Embryonic facial prominence (tissue), 1 donor: ENCODE results near the gene RASEF.

Experiments
- DNase-seq: peaks from one replicate; pipeline ENCODE4 v3.0.0-alpha.2; 2016; ENCODE audit errors: extremely low spot score

RASEF gene

GRCh38 chr9:83056911-83057310, 6.0 kb downstream of the RASEF start:
- DNase-seq = no peak

GRCh38 chr9:83056174-83056573, 6.8 kb downstream of the RASEF start:
- DNase-seq = no peak

DNA sequence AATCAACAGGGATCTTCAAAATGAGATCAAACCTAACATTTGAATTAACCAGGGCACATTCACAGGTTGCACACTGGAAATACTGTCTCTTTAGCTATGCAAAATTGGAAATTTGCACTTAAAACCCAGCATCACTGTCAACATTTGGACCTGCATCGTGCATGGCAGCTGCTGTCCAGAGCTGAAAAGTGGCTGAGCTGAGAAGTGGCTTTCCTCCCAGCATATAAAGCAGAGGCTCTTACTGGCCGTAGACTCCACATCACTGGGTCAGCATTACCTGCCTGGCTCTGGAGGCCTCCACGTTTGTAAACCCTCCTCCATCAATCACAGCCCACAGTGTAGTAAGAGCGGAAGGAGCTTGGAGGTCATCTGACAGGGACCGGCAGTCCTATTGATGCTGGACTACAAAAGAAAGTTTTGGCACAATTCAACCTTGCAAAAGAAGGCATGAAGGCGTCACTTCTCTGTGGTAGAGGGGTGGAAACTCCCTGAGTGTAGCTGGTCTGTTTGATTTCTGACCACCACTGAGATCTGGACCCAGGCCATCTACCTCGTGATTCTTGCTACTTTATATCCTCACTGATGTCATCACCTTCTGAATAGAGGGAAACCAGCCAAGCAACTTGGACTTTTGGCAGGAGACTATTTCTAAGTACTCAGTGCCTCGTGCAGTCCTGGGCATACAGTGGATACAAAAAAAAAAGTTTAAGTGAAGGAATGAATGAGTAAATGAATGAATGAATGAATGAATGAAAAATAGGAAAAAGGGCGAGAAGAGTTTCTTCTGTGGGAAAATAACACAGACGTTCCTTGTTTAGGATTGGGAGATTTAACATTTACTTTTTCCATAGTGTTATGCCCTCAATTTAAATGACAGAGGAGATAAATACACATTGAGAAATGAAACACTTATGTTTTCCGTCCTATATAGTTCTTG, 14.8 kb downstream of the RASEF start:
- no peak for DNase-seq

DNA sequence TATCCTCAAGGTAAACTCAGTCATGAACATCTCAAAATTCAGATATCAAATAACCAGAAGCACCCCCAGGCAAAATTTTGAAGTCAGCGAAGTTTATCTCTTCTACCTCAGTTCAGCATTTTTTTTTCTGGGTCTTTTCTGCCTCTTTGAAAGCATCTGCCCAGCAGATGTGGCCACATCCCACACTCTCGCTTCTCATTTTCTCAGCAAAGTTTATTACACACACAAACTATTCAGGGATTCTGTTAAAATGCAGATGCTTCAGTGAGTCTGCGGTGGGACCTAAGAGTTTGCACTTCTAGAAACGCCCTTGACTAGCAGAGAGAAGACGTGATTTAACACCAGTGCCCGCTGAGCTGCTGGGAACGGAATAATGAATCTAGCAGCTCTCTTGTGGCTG, 19.3 kb downstream of the RASEF start:
- no peak for DNase-seq

DNA sequence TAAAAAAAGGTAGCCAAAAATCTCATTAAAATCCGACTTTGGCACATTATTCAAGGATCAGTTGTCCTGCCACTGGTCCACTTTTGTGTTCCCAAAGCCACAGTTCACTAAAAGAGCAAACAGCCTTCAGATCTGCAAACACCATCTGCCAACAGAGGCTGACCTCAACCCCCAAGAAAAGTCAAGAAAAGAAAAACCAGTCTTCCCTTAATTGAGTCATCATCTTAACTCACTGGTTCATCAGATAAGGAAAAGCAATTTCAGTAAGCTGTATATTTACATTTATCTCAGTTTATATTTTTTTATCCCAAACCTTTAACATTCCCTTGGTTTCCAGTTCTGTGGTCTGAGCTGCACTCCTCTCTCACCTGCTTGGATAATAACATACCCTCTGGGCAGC, 21.2 kb downstream of the RASEF start:
- no peak for DNase-seq

- DNase-seq = no peak
Observed at GRCh38 chr9:83039303-83039702, 23.6 kb downstream of the RASEF start.

DNA sequence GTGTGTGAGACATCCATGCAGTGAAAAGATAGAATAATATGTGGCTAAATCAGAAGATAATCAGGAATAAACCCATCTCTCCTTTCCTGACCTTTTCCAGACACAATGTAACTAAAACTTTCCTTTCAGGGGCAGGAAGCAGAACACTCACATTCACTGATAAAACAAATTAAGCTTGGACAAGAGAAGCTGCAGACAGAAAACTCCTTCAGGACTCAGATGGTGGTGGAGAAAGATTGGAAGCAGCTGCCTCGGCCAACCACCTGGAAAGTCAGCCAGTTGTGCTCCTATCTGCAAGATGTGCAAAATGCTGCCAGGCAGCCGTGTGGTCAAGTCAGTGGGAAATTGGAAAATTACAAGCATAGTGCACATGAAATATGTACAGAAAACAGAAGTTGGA, 26.9 kb downstream of the RASEF start:
- DNase-seq = no peak

DNA sequence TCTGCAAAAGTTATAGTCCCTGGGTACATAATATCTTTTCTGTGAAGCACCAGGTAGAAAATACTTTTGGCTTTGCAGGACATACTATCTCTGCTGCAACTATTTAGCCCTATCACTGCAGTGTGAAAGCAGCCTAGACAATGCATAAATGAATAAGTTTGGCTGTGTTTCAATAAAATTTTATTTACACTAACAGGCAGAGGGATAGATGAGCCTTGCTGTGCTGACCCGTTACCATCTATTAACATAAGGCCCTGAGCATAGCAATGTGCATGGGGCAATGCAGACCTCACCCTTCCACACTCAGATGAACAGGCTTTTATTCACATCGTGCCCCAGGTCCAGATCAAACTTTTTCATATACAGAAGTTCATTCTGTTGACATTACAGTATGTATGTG, 27.8 kb downstream of the RASEF start:
- no peak for DNase-seq

GRCh38 chr9:83034587-83034986, 28.4 kb downstream of the RASEF start:
- DNase-seq = no peak

- DNase-seq = no peak
Observed at GRCh38 chr9:83034026-83034425, 28.9 kb downstream of the RASEF start.

GRCh38 chr9:83032065-83032625, 30.8 kb downstream of the RASEF start:
- DNase-seq = no peak

DNA sequence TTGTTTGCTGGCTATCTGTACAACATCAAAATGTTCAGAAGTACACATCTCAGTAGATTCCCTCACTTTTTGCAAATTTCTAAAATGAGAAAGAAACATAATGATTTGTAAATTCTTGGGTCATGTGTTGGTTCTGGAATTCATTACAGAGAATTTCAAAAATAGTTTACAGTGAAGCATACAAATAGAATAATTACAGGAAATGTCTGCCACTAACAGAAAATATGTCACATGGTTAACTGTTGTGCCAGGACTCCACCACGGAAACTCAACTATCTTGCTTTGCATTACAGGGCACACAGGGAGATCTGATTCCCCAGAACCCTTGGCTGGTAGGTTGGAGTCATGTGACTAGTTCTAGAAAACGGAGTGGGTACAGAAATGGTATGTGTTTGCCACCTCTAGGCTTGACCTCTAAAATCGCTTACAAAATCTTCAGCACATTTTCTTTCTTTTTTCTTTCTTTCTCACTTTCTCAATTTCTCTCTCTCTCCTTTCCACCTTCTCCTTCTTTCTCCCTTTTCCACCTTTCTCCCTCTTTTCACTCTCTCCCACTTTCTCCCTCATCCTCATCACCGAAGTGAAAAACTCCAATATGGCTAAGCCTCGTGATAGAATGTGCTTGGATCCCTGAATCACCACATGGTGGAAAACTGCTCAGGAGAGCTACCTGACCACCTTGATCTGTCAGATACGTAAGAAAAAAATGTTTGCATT, 32.4 kb downstream of the RASEF start:
- DNase-seq = no peak

- DNase-seq = no peak
Observed at GRCh38 chr9:83029531-83030137, 33.3 kb downstream of the RASEF start.

DNA sequence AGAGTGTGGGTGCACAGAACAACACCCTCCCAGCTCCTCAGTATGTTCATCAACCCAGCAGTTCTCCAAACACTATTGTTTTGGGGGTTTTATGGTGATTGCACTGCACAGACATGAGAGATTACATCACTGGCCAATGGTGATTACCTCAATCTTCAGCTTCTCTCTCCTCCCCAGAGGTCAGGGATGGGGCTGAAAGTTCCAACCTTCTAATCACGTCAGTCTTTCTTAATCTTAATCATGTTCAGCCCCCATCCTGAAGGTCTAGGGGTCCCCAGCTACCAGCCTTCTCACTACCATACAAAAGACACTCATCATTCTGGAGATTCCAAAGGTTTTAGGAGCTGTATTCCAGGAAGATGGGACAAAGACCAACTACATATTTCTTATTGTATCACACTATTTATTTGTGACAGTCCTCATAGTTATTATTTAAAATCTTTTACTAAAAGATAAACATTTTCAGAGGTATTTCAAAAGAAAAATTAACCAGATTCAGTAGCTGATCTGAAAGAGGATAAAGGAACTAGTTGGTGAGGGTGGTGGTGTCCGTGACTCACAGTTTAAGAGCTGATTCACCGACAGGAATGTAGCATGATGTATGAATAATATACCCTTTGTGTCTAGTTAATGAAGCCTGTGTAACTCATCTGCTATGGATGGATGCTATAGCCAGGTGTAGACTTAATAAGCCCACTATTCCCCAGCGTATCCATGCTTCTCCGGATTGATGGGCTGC, 35.6 kb downstream of the RASEF start:
- DNase-seq = no peak

DNA sequence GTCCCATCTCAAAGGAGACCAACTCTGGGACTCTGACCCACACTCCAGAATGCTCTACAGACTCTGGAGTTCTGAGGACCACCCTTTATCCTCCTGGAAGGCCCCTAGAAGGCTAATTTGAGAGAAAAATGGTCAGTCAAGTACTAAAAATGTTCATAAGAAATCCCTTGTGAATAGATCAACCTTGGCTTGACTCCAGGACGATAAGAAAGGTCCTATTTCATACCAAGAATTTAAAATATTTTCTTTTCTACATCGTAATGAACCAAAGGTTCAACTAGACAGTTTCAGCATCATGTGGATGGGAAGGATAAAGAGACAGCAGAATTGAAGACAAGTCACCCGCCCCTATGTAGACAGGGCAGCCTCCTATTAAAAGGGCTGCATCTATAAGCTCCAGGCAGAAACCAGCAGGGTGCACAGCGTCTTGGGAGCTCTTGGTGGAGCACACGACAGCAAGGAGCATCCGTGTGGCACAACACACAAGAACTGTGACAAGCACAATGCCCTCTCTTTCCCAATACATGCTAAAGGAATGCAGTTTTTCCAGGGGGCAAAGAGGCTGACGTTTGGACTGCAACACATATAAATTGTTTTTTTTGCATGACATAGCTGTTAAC, 38.3 kb downstream of the RASEF start:
- no peak for DNase-seq

DNA sequence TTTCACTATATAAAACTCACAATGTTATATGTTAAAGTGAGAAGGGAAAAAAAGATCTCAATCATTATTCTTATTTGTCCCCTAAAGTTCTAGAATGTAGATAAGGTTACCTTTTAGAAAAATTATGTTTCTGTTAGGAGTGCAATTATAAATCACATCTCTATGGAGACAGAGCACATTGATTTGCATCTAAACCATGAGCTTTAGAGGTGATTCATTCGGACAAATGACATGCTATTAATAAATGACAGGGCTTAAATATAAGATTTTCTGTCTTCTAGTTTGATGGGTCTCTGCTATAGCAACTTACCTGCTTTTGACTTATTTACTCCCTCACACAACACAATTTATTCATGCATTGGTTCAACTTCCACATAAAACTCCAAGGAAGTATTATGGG, 39.8 kb downstream of the RASEF start:
- DNase-seq = no peak

DNA sequence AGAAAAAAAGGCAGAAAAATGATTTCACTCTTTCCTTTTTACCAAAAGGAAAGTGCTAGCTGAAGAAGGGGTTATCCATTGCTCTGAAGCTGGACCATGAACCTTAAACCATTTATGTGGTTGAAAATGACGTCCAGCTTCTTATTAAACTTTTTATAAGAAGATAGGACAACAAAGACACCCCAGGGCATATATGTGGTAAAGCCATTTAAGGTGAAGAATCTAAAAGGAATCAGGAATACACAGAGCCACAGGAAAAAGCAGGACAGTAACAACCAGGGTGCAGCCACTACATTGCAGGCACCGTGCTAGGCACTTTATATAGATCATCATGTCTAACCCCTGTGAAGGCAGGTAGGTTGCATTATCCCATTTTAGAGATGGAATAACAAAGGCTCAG, 42.1 kb downstream of the RASEF start:
- no peak for DNase-seq

DNA sequence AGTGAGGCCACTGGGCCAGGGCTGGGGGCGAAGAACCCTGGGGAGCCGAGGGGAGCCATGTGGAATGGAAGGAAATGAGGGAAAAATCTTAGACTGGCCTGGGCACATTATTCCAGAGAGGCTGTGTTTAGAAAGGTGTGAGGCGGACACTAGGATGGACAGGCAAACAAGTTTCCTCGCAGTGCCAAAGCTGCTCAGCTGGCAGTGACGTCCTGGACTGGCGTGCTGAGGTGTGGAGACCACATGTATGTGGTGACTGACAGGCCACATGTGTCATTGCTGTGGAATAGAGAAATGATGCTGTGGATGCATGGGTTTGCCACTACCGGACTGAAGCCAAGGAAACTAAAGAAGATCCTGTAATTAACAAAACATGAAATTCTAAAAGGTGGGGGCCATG, 42.6 kb downstream of the RASEF start:
- no peak for DNase-seq

DNA sequence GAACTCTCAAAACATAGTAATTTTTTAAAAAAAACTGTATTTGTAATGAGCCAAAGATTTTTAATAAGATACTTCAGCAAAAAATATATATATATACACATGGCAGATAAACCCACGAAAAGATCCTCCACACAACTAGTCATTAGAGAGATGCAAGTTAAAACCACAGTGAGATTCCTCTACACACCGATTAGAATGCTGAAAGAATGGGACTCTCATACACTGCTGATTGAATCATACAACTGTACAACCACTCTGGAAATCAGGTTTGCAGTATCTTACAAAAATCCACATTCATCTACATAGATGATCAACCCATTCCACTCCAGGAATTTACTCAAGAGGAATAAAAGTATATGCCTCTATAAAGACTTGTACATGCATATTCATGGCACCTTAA, 43.7 kb downstream of the RASEF start:
- DNase-seq = no peak

DNA sequence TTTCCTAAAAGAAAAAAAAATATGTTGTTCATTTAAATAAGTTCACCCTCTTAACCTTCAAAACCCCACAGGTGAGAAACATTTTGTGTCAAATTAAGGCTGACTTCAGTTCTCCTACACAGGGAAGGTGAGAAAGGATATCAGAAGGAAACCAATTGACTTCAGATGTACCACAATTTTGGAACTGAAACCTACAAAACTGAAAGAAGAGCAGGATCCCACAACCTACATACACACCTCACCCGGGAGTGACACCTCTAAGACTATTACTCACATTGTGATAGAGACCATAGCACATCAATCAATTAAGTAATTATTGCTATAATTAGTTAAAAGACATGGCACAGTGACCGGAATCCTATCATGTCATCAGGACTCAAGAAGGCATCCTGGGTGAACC, 47.0 kb downstream of the RASEF start:
- DNase-seq = no peak

DNA sequence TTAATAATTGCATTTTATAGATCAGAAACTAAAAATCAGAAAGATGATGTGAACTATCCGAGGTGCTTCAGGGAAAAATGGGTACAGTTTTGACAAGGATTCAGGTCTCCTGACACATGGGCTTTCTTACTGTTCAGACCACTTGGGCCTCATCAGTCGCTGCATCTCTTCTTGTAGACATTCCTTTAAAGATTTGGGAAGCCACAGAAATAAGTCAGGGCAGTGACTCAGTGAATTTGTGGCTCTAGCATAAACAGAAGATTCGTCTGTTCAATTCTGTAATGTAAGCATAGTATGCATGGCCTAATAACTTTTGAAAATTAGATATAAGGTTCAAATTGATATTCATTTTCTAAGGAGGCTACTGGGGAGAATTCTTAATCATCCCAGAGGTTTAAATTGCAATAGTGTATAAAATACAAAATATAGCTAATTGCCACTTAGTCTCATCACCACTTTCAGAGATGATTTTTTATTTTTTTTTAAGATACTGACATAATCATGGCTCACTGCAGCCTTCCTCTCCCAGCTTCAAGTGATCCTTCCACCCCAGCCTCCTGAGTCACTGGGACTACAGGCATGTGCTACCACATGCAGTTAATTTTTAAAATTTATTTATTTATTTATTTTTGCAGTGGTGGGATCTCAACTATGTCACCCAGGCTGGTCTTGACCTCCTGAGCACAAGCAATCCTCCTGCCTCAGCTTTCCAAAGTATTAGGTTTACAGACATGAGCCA, 48.9 kb downstream of the RASEF start:
- DNase-seq = no peak
